OCI-LY1 (cell line): ENCODE measurements around the gene EXOSC3.

Source experiments
- EZH2 ChIP-seq: fragments of 200-600 bp; sonication (generic), shearing (Covaris generic); IDR thresholded peaks from 2 replicates; pipeline ENCODE4 v1.8.0; 2017; ENCODE audit warnings: borderline replicate concordance, mixed run types, mild to moderate bottlenecking, antibody characterized with exemption, low read length, moderate library complexity, mixed read lengths
- TF ChIP-seq, protein P1 (sequence below): fragments of 200-600 bp; sonication (generic), shearing (Covaris generic); IDR thresholded peaks from 2 replicates; pipeline ENCODE4 v1.5.1; 2017; ENCODE audit warnings: mild to moderate bottlenecking, antibody characterized with exemption, low read length, moderate library complexity, mixed read lengths

DNA sequence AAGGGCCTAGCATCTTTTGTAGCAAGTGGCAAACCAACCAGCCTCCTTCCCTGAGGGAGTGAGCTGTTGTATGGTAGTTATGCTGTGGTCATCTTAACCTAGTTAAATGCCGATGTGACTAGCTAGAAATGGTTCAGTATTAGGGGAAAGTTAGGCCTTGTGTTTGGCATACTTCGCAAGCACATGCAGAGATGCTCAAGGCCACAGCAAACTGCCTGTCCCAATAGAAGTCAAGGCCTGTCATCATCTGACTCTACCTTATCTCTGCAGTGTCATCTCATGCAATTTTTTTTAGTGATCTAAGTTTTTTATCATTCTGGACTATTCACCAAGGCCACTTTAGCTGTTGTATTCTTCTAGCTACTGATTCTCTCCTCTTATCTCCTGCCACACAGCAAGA is 5.2 kb upstream of the EXOSC3 start:
- TF ChIP-seq, protein P1, sequence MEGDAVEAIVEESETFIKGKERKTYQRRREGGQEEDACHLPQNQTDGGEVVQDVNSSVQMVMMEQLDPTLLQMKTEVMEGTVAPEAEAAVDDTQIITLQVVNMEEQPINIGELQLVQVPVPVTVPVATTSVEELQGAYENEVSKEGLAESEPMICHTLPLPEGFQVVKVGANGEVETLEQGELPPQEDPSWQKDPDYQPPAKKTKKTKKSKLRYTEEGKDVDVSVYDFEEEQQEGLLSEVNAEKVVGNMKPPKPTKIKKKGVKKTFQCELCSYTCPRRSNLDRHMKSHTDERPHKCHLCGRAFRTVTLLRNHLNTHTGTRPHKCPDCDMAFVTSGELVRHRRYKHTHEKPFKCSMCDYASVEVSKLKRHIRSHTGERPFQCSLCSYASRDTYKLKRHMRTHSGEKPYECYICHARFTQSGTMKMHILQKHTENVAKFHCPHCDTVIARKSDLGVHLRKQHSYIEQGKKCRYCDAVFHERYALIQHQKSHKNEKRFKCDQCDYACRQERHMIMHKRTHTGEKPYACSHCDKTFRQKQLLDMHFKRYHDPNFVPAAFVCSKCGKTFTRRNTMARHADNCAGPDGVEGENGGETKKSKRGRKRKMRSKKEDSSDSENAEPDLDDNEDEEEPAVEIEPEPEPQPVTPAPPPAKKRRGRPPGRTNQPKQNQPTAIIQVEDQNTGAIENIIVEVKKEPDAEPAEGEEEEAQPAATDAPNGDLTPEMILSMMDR: no peak
- no peak for TF ChIP-seq EZH2
